GM21423 (cell line): ENCODE measurements around the gene CYSRT1.
"Not testable (repeated sequence)": the region's sequence is repeated elsewhere in the genome, so short reads cannot be mapped to it uniquely, and the experiment has no call there.

Experiments used
- ATAC-seq: cut with Tn5 transposase; IDR thresholded peaks from one replicate; pipeline ENCODE4 v1.9.1; 2021; ENCODE audit warnings: mild to moderate bottlenecking, moderate library complexity; ENCODE audit not compliant: unreplicated experiment

The CYSRT1 gene

GRCh38 chr9:137235424-137236237 is 10.7 kb downstream of the CYSRT1 start:
- ATAC-seq = no peak

GRCh38 chr9:137236238-137236935 is 11.4 kb downstream of the CYSRT1 start:
- ATAC-seq = peak; percentile 19

GRCh38 chr9:137236936-137237421 is 12.0 kb downstream of the CYSRT1 start:
- no peak for ATAC-seq

GRCh38 chr9:137237759-137238726 is 13.1 kb downstream of the CYSRT1 start:
- no peak for ATAC-seq

- not testable (repeated sequence) for ATAC-seq
Observed at GRCh38 chr9:137239541-137240200, 14.7 kb downstream of the CYSRT1 start.

GRCh38 chr9:137240318-137240840 is 15.4 kb downstream of the CYSRT1 start:
- ATAC-seq = peak; percentile 18

GRCh38 chr9:137240841-137241489 is 16.0 kb downstream of the CYSRT1 start, which contains the start of gene TUBB4B:
Gene TUBB4B (plus strand): TSS chr9:137241287. CDS start chr9:137241361, 74 bp downstream.
- peak; percentile 73 for ATAC-seq

GRCh38 chr9:137241490-137242268 is 16.7 kb downstream of the CYSRT1 start:
- ATAC-seq = peak; percentile 4

GRCh38 chr9:137242269-137243203 is 17.6 kb downstream of the CYSRT1 start:
- no peak for ATAC-seq

GRCh38 chr9:137243266-137243625 is 18.3 kb downstream of the CYSRT1 start:
- not testable (repeated sequence) for ATAC-seq

- no peak for ATAC-seq
Observed at GRCh38 chr9:137243626-137244485, 18.9 kb downstream of the CYSRT1 start.

GRCh38 chr9:137244486-137245449 is 19.8 kb downstream of the CYSRT1 start:
- ATAC-seq = no peak

GRCh38 chr9:137245450-137246421 is 20.8 kb downstream of the CYSRT1 start:
- ATAC-seq = no peak

GRCh38 chr9:137247135-137247915 is 22.4 kb downstream of the CYSRT1 start:
- no peak for ATAC-seq
